ENCODE data around the gene FBXO34.
"Not testable (repeated sequence)": the region's sequence is repeated elsewhere in the genome, so short reads cannot be mapped to it uniquely, and the experiment has no call there.

Gene FBXO34

DNA sequence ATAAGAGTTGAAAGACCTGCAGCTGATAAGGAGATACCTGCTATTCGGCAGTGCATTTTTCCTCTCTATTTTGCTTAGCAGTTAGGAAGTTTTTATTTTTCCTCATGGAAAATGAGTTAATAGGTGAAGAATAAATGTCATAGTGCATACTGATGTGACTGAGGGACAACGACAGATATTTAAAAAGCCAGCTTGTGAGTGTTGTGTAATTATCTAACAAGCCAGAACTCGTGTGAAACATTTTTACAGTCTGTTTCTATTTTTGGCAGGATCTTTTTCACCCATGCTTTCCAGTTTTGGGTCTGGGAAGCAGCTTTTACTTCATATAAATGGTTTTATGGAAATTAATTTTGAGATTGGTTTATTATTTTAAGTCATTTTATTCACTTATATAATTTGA lies 2.9 kb downstream of the FBXO34 start:
- no peak for DNase-seq

DNA sequence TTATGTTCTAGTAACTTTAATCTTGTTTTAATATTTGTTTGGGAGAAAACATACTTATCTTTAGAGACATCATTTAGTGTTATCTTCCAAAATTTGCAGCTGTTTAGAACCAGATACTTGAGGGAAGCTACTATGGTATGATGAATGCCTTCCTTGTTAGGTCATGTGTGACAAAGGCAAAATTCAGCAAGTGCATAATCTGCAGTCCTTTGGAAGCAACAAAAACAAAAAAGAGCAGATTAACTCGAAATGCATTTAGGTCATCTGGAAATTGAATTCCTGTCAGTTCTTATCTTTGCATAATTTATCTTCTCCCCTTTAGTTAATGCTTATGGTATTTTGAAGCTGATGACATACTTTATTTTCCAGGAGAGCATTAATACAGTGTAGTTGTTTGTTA lies 3.5 kb downstream of the FBXO34 start:
- peak; percentile 43 for DNase-seq

DNA sequence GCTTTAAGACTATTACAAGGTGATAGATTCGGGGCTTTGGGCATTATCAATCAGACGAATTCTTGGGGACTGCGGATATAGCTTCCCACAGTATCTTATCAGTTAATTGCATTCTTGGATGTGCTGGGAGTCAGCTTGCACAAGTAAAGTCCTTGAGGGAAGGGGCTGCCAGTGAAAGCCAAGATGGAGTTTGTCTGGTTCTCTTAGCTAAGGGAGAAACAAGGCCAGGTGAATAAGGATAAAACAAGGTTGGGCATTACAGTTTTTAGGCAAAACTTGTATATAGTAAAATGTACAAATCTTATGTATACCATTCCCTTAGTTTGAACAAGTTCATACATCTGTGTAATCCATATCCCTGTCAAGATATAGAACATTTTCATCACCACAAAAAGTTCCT lies 5.5 kb downstream of the FBXO34 start:
- DNase-seq = no peak

DNA sequence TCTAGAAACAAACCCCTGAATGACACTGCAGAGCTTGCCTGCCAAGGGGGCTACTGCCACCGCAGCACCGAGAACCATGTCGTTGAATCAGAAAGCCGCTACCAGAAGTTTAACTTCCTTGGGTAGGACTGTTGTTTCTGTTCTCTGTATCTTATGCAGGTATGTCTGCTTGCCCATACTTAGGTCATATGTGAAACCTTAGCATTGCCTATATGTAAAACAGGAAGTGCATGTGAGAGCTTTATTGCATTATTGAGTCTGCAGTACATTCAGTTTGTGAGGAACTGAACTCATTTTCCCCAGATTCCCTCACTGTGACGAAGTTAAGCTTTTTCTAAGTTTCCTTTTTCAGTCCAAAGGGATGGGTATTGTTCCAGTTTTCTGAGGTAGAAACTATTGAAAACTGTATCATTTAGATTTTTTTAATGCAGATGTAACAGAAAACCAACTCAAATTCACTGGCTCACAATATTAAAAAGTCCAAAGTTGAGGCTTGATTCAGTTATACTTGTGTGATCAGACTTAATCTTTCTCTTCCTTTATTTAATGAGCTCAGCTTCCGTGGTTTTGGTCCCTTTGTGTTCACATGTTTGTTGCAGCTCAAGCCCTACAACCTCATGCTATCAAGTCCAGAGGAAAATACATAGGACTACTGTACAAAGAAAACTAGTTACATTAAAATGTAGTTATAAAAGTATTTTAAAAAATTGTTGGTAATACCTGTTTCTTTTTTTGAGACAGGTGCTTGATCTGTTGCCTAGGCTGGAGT lies 6.9 kb downstream of the FBXO34 start:
- no peak for DNase-seq

DNA sequence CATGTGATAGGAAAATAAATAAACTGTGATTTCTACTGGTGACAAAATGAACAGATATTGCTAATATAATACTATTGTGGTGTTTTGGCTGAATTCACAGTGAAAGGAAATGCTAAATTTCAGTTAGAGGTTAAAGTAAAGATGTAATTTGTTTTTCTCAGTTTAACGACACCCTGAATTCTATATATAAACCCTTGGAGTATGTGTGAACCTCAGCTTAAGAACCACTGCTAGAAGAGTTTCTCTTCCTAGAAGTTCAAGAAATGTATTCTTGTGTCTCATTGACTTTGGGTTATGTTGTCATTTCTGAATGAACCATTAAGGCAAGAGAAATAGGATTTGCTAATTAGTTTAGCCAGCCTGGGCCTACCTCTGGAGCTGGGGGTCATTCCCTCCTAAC lies 8.2 kb downstream of the FBXO34 start:
- DNase-seq = no peak

DNA sequence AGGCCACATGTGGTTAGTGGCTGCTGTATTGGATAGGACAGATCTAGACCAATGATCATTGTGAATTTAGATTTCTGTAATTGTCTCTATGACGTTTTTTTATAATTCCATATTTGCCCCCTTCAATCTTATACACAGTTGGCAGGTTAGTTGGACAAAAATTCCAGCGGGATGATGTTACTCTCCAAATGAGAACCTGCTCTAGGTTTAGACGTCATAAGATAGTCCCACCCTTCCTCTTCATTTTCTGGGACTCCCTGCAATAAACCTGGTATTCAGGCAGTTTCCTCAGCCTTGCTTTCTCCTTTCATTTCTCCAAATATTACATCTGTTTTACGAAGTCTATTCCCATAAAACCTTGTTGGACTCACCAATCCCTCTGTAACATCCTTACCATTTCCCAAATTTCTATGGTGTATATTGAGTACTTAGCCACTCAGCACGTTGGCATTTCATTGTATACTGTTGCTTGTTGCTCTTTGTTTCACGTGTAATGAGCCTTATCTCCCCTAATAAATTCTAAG lies 10.2 kb downstream of the FBXO34 start:
- no peak for DNase-seq

DNA sequence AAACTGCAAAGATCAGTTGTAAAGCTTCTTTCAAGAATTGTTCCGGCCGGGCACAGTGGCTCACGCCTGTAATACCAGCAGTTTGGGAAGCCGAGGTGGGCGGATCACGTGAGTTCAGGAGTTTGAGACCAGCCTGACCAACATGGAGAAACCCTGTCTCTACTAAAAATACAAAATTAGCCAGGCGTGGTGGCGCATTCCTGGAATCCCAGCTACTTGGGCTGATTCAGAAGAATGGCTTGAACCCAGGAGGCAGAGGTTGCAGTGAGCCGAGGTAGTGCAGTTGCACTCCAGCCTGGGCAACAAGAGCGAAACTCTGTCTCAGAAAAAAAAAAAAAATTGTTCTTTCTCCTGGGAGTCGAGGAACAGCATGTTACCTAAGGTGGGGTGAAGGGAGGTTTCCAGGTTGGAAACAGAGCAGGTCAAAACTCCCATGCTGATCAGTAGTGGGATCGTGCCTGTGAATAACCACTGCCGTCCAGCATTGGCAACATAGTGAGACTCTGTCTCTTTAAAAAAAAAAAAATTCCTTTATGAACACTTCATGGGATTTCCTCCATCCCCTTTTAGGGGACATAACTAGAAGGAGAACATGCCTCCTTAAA lies 13.9 kb downstream of the FBXO34 start:
- peak; percentile 28 for DNase-seq

DNA sequence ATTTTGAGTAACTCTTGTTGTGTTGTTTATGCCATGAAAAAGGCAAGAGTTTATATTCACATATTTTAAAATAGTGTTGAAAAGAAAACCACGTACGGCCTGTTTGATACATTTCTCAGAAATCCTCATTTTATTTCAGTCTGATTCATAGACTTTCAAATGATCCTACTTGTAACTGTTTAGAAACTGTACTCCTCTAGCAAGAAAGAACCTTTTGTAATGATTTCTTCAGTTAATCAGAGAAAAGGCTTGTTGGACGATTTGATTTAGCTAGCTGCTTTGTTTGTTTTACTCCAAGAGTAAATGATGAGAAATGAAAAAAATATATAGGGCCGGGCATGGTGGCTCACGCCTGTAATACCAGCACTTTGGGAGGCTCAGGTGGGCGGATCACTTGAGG lies 17.2 kb downstream of the FBXO34 start:
- DNase-seq = no peak

DNA sequence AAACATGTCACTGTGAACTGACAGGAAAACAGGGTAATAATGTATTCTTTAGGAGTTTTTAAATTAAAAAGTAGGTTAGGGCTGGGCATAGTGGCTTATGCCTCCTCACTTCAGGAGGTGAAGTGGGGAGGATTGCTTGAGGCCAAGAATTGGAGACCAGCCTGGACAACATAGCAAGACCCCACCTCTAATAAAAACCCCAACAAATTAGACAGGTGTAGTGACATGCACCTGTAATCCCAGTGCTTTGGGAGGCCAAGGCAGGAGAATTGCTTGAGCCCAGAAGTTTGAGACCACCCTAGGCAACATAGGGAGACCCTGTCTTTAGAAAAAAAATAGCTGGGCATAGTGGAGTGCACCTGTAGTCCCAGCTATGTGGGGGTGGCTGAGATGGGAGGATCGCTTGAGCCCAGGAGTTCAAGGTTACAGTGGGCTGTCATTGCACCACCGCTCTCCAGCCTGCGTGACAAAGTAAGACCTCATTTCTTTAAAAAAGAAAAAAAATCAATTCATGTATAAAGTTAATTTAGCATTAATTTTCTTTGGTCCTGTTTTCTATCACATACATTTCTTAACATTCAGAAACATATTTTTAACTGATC lies 20.4 kb downstream of the FBXO34 start:
- no peak for DNase-seq

DNA sequence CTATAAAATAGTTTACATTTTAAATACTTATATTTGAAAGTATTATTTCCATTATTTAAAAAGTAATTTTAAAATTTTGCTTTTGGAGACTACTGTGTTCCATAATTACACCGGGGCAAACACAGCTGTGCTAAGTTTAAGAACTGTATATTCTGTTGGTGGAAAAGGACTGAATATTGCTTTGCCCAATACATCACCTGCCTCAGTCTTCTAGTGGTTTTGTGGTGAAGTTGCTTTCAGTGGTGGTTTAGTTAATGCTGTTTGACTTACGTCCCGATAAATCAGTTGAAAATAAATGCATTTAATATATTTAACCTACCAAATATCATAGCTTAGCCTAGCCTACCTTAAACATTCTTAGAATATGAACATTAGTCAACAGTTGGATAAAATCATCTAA lies 23.4 kb downstream of the FBXO34 start:
- DNase-seq = no peak

DNA sequence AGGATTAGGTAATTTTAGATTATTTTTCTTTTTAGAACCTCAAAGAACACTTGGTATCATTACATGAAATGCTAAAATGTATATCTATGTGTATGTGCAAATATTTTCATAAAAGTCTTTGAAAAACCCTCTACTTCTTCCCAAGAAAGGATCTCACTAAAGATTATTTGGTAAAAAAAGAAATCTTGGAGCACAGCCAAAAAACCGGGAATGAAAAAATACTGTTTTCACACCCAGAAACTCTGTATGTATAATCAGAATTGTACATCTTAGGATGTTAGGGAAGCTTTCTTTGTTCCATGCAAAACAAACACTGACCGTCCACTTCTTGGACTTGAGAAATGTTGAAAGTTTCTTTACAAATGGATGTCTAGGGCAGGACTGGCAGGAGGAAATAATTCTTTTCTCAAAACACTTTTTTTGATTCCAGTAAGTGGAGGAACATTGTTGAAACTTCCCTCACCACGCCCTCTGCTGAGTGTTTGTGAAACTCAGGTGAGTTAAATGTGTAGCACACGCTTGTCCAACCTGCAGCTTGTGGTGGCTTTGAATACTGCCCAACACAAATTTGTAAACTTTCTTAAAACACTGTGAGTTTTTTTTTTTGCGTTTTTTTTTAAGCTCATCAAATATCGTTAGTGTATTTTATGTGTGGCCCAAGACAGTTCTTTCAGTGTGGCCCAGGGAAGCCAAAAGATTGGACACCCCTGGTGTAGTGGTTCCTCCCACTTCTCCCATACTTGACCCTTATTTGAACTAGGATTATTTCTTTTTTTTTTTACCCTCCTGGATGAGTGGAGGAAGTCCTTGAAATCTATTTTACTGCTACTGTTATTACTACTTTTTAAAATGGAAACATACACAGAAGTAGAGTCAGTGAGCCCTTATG lies 26.6 kb downstream of the FBXO34 start:
- no peak for DNase-seq

DNA sequence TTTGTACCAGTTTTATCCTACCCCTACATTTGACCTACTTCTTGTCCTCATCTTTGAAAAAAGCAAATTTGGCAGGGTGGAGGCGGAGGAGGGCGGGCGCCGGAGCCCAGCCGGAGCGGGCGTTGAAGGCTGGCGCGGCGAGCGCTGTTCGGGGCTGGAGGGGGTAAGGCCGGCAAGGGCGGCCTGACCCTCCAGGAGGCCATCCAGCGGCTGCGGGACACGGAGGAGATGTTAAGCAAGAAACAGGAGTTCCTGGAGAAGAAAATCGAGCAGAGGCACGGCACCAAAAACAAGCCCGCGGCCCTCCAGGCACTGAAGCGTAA lies 27.2 kb downstream of the FBXO34 start:
- no peak for DNase-seq

DNA sequence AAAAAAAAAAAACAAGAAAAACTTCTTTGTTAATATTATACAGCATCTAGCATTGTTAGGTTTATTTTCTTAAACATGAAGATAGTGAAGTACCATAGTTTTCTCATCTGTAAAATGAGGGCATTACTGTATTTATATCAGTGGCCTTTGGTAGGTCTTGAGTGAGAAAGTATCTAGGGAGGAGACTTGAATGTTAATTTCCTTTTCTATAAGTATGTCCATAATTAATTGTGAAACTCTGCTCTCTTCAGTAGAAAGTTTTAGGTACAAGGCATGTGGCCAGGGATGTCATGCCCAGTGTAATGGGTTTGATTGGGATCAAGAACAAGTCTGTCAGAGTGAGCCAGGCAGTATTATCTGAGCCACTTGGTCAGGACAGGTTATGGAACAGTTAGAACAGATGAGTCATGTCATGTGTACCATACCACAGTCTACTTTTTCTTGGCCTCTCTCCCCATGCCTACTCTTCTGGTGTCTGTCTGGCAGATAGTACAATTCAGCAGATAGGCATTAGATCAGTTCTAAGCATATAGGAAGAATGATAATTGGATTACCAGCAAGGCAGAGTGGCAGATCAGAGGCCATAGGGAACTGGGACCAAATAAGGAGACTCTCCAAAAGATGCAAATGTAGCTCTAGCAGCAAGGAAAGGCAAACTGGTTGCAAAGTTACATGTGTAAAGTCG lies 30.4 kb downstream of the FBXO34 start:
- DNase-seq = no peak

DNA sequence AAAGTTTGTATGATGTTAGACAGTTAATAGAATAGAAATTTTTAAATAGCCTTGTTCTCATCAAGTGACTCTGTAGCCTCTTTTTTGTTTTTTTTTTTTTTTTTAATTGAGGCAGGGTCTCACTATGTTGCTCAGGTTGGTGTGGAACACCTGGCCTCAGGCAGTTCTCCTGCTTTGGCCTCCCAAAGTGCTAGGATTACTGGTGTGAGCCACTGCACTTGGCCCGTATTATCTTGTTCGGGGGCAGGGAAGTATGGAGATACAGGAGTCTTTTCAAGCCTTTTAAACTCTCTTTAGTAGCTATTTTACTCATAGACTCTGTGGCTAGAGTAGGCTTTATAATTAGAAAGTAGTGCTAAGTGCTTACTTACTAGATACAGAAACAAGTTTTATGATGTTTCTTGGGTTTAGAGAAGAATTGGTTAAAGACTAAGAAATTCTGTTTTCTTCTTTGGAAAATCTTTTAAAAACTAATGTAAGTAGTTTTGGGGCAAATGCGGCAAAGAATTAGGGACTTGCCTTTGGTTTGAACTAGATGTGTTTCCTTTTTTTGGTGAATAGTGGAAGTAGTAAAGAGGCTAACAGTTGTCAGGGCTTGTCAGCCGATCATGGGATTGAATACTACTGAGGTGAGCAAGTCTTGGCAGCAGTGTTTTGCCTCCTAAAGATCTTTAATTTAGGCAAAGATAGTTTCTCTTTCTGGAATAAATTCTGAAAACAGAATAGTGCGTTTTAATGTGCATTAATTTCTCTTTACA lies 31.3 kb downstream of the FBXO34 start:
- DNase-seq = no peak

DNA sequence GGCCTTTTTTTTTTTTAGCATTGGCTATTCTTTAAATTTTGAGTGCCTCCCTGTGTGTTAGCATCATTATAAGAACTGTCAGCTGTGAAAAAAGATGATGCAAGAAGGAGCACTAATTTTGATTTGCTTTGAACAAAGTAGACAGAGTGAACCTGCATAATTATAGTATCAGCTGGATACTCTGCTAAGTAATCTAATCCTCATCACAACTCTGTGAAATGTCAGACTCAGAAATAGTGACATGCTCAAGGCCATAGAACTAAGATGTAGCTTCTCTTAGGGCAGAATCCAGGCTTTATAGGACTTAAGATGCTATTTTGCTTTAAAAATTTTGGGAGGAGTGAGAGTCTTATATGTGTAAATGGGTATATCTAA lies 31.9 kb downstream of the FBXO34 start:
- no peak for DNase-seq

DNA sequence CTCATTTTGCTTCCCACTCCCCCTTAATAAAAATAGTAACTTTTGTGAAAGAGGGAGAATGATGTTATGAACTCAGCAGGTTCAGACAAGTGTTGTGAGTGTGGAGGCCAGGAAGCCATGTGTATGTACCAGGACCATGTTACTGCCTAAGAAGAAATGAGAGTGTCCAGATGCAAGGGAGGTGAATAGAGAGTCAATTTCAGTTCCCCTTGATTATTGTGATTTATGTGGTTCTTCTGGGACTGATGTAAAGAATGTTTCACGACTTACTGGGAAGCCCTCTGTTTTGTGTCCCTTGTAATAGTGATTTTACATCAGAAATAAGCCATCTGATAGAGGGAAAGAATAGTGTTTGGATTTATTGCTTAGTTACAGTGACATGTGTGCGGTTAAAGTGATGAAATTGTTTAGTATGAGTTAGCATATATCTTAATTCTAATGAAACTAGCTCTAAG lies 32.5 kb downstream of the FBXO34 start:
- DNase-seq = no peak

DNA sequence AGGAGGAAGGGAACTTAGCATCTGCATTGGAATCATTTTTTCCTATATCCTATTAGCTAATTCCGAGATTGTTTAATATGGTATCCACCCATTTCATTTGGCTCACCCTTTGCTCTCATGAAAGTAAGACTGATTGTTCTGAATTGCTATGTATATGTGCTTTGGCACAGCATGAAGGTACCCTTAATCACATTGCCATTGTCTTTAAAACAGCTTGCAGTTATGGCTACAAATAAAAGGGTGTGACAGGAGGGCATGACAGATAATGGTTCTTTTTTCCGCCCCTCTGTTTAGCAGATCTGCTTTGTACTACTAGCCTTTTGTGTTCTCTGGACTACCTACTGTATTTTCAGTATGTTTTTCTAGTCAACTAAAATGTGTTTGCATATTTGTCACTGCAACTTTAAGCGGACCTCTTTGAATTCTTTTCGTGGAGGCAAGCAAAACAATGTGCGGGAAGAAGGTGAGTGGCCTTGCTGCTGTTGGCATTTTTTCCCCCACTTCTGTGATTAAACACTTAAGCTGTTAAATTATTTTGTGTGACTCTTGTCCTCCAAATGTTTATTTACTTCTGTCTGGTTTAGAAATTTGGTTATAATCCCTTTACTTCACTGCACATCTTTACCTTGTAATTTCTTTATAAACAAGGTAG lies 35.8 kb downstream of the FBXO34 start:
- DNase-seq = no peak

DNA sequence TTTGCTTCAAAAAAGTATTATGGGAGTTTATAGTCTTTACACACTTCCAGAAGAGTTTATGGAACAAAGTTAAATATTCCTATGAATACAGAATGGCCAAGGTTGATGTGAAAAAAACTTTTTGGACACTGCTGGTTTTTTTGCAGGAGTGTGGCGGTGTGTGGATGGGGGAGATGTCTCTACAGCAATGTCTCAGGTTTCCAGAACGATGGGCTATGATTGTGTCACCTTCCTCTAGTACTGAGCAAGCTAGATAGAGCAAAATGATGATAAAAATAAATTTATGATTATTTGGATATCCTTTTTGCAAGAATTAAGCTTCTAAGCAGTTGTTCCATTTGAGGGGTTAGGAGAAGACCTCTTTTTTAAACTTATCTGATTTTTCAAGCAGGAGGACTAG lies 37.9 kb downstream of the FBXO34 start:
- DNase-seq = no peak

DNA sequence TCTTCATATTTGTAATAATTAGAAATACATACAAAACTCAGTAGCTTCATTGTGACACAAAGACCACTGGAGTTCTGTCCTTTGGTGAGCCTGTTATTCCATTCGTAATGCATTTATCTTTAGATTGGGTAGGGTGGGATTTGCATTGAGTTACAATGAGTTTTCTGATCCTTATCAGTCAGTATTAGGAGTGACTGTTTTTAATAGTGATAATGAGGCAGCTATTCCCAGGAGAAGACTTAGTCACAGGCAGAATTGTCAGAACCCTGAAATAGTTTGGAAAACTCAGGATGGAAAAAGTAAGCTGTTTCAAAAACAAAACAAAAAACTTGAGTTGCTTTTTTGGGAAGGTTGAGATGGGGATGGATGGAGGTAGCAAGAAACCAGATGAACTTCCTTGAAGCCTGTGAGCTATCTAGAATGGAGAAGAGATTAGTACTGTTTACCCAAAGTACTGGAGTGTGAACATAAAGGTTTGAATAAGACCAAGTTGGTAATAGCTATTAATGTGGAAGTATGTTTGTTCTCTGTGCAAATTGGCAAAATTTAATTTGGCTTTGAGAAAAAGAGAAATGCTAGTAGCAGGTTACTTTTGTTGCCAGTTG lies 38.6 kb downstream of the FBXO34 start:
- no peak for DNase-seq

DNA sequence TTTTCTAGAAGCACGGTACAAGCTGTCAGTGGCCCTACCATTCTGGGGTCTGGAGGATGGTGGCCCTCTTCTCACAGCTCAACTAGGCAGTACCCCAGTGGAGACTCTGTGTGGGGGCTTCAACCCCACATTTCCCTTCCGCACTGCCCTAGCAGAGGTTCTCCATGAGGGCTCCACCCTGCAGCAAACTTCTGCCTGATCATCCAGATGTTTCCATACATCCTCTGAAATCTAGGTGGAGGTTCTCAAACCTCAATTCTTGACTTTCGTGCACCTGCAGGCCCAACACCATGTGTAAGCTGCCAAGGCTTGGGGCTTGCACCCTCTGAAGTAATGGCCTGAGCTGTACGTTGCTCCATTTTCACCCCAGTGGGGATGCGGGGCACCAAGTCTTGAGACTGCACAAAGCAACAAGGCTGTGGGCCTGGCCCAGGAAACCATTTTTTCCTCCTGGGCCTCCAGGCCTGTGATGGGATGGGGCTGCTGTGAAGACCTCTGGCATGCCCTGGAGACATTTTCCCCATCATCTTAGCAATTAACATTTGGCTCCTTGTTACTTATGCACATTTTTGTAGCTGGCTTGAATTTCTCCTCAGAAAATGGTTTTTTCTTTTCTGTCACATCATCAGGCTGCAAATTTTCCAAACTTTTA lies 41.3 kb downstream of the FBXO34 start:
- not testable (repeated sequence) for DNase-seq
